Activated T-cell treated with anti-CD3 and anti-CD28 coated beads for 24 hours (primary cell): ENCODE data around the gene USP53.
"Not testable (repeated sequence)": the region's sequence is repeated elsewhere in the genome, so short reads cannot be mapped to it uniquely, and the experiment has no call there.

ENCODE experiments used
- DNase-seq: peaks from one replicate; pipeline ENCODE4 v3.0.0-alpha.2; 2020; ENCODE audit warnings: low read depth

The USP53 gene

DNA sequence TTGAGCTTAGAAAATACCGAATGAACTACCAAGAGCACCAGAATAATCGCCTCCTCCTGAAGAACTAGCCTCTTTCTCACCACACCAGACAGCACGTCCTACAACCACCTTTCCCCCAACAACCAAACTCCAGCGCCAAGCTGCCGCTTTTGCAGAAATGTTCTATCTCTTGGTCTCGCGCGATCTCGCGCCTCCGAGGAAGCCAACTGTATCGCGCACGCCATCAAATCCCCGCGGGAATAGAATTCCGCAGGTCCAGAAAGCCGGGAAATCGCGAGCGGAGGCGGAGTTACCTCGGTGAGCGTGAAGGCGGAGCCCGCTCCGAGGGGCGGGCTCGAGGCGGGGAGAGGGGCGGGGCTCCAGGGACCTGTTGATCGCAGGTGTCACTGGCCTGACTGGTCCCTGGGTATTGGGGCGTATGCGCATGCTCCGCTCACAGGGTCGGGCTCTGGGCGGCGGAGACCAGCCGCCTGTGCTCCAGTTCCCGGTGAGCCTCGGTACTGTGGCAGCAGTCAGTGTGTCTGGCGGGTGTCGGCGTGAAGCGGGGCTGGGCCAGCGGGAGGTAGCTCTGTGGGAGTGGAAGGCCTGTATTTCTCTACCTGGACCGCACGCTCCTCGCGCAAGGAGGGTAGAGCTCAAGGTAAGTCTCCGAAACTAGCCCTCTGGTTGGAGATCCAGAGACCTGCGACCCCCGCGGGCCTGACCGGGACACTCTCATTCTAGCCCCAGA is at the start of gene USP53:
TSS of gene USP53 (plus strand) at position 480 of the 730 bp plus-strand sequence. CDS start 27,047 bp downstream, outside the sequence.
- DNase-seq: peak; percentile 96

DNA sequence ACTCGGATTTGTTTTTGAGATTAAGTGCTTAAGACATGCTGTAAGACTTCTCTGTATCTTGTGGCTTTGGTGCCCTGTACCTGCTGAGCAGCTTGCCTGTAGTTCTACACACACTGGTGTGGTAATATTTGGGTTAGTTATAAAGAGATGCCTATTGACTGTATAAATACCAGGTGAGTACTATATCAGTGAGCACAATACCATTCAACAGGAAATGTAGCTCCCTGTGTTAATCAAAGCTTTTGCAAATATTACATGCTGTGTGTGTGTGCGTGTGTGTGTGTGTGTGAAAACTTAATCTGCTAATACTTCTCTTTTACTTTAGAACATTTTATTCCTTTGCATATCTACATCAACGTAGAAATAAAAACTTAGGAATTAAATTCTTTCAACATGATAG is 46.7 kb upstream of the USP53 start:
- DNase-seq: no peak

- DNase-seq: no peak
Observed at GRCh38 chr4:119170195-119170594, 42.3 kb upstream of the USP53 start.

GRCh38 chr4:119172223-119172622 is 40.3 kb upstream of the USP53 start:
- DNase-seq: no peak

GRCh38 chr4:119173729-119174361 is 38.7 kb upstream of the USP53 start:
- DNase-seq: not testable (repeated sequence)

DNA sequence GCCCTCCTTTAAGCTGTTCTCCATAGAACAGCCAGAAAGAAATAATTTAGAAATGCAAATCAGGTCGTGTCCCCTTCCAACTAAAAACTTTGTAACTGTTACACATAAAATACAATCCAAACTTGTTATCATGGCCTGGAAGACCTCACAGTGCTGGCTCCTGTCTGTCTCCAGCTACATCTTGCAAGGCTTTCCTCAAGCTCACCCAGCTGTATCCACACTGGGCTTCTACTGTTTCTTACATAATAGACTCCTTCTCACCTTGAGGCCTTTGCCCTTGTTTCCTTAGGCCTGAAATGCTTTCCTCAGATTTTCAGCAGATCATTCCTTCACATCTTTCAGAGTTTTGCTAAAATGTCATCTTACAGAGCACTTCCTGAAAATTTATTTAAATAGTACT is 33.5 kb upstream of the USP53 start:
- DNase-seq: no peak

- no peak for DNase-seq
Observed at GRCh38 chr4:119184128-119184527, 28.4 kb upstream of the USP53 start.

- DNase-seq: no peak
Observed at GRCh38 chr4:119189638-119190037, 22.9 kb upstream of the USP53 start.

GRCh38 chr4:119190354-119190753 is 22.2 kb upstream of the USP53 start:
- DNase-seq: no peak

DNA sequence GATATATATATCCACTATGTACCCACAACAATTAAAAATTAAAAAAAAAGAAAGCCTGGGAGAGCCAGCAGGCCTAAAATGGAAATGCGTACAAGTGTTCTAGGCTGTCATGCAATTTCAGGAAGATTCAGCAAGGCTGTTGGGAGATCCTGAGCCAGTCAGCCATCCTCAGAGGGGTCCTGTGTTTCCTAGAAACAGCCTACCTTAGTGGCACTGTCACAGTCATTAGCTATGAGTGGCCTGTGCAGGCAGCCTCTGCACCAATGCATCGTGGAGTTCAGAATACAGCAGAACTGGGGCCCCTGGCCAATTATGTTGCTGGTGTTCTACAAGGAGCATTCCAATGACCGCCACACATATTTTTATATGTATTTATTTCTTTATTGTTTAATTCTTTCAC is 21.0 kb upstream of the USP53 start:
- no peak for DNase-seq

GRCh38 chr4:119197772-119198212 is 14.7 kb upstream of the USP53 start:
- no peak for DNase-seq

DNA sequence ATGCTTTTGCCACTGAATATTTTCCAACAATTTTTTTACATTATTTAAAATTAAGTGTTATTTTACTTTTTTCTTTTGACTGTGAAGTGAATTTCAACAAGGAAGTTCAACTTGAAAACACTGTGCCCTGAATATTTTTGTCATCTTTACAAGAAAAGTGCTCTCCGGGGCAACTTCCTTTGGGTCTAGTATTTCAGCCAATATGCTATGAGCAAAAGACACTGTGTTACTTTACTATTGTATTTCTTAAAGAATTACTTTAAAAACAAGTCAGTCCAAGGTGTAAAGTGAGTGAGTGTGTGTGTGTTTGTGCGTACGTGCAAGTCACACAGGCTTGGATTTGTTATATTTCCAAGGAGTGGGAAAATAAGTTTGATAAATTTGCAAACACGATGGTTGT is 7.6 kb upstream of the USP53 start:
- no peak for DNase-seq

DNA sequence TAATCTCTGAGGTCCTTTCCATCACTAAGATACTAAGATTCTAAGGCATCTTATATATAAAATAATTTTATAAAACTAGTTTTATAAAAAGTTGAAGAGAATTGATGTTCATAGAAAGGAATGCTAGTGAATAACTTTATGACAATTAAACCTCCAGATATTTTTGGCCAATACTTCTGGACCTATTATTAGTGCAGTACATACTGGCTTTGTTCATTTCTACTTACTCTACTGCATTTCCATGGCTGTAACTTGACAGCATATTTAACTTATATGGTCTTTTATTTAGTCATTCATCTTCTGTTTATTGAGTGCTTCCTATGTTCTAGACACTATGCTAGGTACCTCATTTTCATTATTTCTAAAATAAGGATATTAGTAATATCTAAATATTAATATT is 6.8 kb upstream of the USP53 start:
- no peak for DNase-seq

- DNase-seq: no peak
Observed at GRCh38 chr4:119206178-119206577, 6.3 kb upstream of the USP53 start.

DNA sequence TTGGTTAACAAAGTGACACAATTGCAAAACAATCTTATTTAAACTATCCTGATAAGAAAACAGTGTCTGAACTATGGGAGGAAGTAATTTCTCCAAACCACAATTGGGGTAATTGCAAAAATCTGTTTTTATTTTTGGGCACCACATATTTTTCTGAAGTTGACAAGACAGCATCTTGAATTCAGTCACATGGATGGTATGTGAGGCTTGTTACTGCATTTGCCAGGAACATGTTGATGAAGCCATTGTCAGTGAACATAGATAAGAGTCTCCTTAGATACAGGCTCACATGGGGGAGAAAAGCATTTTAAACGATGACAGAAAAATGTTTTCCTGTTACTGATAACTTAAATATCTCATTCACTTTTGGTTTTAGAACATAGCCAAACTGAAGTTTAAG is 5.5 kb upstream of the USP53 start:
- DNase-seq: no peak

- DNase-seq: peak; percentile 67
Observed at GRCh38 chr4:119209077-119209476, 3.4 kb upstream of the USP53 start.

- DNase-seq: no peak
Observed at GRCh38 chr4:119209586-119209985, 2.9 kb upstream of the USP53 start.

DNA sequence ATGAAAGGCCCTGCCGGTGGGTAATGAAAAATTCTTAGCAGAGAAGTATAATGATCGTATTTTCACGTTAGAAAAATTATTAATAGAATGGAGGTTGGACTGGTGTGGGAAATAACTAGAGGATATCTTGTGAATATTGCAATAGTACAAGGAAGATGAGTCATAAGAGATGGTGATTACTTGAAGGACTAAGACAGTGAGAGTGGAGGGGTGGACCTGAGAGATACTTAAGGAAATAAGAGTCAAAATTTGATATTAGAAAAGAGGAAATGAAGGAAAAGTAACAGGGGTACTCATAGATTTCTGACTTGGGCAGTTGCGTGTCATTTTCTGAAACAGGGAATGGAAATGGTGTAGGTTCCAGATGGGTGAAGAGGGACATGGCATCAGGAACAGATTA is 1.7 kb upstream of the USP53 start:
- no peak for DNase-seq

DNA sequence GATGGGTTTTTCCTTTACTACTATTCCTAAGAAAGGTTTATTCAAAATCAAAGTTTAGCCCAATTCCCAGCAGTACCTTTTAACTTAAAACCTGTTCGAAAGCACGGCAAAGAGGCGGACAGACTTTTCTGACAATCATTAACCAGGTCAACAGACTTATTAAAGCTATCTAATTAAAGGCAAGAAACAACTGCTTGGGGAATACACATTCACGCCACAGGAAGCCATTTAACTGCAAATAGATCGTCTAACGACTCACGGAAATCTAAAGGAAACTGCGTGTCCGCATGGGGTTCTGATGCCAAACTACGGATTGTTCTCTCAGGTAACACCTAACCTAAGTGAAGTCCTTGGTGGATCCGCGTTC is 663 bp upstream of the USP53 start:
- DNase-seq: no peak

- peak; percentile 52 for DNase-seq
Observed at GRCh38 chr4:119212964-119213606, 572 bp downstream of the USP53 start.

DNA sequence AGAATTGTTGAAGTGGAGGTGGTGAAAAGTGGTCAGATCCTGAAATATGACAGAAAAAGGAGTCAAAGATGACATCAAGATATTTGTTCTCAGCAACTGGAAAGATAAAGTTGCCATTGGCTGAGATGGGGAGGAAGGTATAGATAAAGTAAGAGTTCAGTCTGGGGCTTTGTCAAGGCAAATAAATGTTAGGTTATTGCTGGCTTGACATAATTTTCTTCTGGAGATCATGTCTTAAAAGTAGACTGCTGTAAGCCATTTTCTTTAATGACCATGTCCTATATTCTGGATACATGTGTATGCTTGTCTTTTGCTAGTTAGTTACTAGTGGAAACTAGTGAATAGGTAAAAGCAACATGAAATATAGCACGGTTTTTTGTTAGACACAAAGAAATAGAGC is 5.6 kb downstream of the USP53 start:
- DNase-seq: no peak

DNA sequence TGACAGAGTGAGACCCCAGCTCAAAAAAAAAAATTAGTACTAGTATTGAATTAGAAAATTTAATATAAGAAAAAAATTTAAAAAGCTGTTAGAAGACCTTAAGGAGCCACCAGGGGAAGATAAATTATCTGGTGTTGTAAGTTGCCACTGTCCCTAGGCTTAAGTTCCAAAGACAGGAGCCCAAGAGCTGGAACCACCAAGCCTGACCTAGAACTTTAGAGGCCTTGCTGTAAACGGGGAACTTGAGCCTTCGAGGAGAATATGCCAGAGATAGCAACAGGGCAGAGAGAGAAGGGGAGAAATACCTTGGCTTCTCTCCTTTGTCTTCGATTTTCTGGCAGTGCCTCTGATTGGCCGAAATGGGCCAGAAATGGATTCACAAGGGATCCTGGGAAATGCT is 8.9 kb downstream of the USP53 start:
- DNase-seq: no peak

DNA sequence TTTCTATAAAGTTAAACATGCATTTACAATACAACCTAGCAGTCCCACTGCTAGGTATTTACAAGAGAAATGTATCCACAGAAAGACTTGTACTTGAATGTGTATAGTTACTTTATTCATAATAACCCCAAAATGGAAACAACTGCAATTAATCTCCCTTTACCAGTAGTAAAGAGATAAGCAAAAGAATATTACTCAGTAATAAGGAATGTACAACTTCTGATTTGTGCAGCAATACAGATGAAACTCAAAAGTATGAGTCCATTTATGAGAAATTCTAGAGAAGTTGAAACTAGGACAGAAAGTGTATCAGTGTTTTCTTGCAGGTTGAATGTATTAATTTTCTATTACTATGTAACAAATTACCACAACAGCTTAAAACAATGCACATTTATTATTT is 15.2 kb downstream of the USP53 start:
- DNase-seq: no peak
